Activated naive CD8-positive, alpha-beta T cell treated with anti-CD3 and anti-CD28 coated beads, Interleukin-2, amount 50 U/mL, for 16 hours (primary cell): Measurements from ENCODE around the gene NCKAP5.

Source experiments
- DNase-seq: peaks from one replicate; pipeline ENCODE4 v3.0.0-alpha.2; 2020; ENCODE audit warnings: low read depth, low spot score

Gene NCKAP5

GRCh38 chr2:133004623-133005022 lies 563.6 kb downstream of the NCKAP5 start:
- no peak for DNase-seq

DNA sequence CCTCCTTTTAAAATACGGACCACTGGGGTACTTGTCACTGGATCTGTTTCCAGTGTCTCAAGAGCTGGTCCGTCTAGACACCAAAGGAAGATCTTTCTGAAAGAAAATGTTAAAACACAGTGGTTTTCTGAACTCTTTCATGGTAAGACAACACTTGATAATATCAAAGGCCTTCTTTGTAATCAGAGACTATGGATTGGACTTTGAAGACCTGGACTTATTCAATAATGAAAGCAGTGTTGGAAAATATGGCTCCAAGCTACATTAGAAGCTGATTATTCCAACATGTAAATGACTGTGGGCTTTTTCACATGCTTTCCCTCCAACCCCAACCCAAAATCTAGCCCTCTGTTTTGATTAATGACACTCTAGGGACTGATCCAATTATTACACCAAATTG lies 568.8 kb downstream of the NCKAP5 start:
- no peak for DNase-seq

DNA sequence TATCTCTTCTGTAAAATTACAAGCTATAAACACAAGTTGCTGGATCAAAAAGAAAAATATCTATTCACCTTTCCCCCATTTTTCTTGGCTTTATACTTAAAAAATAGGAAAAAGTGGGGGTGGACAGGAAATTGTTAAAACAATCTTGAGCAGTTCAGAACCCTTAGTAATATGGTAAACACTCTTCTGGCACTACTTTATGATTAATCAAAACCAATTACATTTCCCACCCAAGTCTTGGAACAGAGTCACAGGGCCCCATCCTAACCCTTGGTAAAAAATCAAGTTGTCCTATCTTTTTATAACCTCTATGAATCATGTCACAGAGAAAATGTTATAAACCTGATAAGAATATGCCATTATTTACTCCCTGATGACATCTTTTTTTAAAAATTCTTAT lies 570.0 kb downstream of the NCKAP5 start:
- DNase-seq, result no peak

GRCh38 chr2:132991471-132992045 lies 576.7 kb downstream of the NCKAP5 start:
- no peak for DNase-seq

DNA sequence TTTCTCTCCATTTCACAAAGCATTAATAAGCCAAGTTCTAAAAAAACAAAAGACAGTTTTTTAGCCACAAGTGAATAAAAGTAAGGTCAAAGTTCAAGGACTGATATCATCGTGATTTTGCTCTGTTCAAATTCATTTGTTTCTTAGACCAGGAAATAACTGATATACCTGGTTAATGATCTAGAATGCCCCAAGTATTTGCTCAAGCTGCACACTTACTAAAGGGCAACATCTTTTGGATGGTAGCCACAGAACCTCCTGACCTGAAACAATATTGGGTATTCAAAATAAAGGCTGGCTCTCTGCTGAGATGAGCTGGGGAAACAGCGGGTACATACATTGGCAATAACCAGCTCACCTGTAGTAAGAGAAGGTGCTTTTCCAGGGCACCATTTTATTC lies 583.5 kb downstream of the NCKAP5 start:
- DNase-seq, result no peak

DNA sequence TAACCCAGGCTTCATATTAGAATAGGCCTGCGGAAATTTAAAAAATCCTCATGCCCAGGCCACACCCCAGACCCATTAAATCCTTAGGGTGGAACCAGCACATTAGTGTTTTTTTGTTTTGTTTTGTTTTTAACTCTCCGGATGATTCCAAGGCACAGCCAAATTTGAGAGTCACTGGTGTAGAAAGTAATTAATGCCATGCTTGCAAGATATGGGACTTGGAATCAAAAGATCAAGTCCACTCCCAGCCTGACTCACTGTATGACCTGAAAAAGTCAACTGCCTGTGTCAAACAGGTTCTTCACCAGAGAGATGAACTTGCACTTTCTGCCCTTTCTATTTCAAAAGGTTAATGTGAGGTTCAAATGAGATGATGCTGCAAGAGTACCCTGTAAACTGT lies 588.0 kb downstream of the NCKAP5 start:
- no peak for DNase-seq

DNA sequence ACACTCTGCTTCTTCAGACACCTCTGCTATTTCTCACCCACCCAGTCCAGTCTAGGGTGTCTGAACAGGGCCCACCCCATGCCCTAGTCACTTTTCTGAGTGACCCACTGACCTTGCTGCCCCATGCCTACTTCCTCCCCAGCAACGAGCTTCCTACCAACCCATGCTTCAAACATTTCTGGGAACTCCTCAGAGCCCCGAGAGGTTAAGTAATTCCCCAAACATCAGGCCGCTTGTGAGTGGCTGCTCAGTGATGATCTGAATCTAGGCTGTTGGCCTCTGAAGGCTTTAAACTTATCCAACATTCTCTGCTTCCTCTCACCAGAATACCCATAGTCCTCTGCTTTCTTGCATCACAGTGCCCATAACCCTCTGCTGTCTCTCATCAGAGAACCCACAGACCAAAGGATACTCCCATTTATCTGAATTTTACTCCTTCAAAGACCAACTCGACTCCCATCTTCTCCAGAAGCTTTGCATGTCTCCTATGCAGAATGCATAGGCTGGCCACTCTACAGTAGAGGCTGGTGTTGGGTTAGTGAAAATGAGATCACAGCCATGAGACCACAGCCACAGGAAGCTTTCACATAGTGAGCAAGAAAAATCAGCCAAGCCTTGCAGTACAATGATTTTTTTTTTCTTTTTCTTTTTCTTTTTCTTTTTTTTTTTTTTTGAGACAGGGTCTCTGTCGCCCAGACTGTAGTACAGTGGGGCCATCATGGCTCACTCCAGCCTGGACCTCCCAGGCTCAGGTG lies 588.7 kb downstream of the NCKAP5 start:
- DNase-seq, result no peak

- no peak for DNase-seq
Observed at GRCh38 chr2:132978840-132979239, 589.4 kb downstream of the NCKAP5 start.

GRCh38 chr2:132977812-132978529 lies 590.3 kb downstream of the NCKAP5 start:
- DNase-seq, result no peak

DNA sequence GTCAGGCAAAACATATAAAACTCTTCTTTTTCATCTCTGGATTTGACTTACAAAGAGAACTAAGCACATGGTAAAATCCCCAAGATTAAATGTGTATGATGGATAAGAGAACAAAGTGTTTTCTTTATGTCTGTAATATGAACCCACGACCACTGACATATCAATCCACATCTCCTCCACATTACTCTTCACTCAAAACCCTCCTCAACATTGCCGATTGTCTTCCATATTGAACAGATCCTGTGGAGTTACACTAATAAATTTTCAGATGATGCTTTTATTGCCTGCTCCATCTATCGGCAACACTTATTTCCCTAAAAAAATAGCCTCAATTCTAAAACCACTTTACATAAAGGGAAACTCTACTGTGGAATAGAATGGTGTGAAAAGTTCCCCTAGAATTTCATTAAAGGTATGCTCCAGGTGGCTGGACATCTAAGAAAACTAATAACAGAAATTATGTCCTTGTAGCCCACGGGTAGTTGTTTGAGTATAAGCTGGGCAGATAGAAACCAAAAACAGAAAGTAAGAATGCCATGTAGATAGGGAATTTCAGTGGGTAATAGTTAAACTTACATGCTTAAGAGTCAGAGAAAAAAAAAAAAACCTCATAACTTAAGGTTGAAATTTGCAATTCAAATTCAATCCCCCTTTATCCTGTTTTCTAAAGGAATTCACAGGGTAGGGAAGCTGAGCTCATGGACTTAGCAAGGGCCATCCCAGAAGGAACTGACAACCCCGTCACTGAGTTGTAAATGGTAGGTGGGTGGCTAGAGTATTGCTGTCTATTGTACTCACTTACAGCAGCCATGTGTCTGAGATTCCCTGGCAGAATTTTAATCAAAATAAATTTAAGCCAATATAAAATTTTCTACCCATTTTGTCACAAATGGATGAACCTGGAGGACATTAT lies 592.8 kb downstream of the NCKAP5 start:
- DNase-seq, result no peak

DNA sequence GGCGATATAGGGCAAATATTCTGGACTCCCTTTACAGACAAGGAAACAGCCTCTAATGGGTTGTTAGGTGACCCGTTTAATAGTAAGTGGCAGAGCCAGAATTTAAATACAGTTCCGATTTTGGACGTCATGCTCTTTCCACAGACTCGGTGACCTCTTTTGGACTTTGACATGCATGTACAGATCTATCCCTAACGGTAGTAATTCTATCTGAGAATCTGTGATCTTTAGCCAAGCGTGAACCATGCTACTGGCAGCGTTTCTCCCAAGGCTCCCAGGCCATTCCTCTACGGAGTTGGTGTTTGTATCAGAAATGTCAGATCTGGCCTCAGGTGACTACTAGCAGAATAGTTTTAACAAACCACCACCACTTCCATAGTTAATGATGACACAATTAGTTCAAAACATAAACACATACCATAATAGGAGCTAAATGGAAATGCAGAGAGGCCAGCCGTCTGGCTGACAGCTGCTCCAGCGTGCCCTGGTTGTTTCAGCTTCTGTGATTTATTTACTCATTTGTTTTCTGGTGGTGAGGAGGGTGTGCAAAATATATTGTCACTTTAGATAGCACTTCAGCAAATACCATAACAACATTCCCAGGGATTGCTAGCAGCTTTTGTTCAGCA lies 593.7 kb downstream of the NCKAP5 start:
- no peak for DNase-seq

GRCh38 chr2:132971310-132972061 lies 596.8 kb downstream of the NCKAP5 start:
- DNase-seq, result no peak

GRCh38 chr2:132969371-132969985 lies 598.8 kb downstream of the NCKAP5 start:
- DNase-seq, result no peak

DNA sequence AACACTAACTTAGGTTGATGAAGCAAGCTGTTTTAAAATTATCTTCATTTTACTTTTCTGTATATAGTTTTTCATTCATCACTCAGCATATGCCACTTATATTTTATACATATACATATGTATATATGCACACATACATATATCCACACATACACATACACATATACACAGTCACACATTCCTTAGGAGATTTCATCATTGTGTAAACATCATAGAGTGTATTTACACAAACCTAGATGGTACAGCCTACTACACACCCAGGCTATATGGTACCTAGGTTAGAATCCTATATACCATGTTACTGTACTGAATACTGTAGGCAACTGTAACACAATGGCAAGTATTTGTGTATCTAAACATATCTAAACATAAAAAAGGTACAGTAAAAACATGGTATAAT lies 602.8 kb downstream of the NCKAP5 start:
- no peak for DNase-seq

DNA sequence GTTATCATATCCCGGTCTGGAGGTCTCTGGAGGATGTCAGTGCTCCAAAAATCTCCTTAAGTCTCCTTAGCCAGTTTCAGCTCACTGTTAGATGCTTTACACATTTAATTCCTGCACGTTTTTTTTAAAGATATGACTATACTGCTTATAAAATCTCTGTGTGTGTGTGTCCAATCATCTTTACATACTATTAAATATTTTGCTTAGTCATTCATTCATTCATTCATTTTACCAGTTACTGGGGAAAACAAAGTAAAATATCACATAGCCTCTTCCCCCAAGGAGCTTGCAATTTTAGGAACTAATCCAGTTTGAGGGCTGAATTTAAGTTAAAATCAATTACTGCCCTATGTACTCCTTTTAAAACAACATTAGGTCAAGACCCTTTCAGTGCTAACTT lies 605.1 kb downstream of the NCKAP5 start:
- DNase-seq, result no peak

DNA sequence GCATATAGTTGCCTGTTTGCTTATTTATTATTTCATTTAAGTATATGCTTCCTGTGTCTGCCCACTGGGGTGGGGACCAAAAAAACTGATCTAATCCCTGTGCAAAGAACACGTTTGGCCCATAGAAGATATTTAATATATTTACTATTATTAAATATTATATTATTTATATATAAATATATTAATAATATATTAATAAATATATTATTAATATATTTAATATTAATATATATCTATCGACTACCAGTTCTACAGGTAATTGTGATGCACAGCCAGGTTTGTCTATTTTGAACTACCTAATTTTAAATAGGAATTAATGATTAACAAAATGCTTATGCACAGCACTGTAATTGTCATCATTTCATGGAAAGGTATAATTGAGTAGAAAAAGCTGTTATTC lies 609.4 kb downstream of the NCKAP5 start:
- no peak for DNase-seq

DNA sequence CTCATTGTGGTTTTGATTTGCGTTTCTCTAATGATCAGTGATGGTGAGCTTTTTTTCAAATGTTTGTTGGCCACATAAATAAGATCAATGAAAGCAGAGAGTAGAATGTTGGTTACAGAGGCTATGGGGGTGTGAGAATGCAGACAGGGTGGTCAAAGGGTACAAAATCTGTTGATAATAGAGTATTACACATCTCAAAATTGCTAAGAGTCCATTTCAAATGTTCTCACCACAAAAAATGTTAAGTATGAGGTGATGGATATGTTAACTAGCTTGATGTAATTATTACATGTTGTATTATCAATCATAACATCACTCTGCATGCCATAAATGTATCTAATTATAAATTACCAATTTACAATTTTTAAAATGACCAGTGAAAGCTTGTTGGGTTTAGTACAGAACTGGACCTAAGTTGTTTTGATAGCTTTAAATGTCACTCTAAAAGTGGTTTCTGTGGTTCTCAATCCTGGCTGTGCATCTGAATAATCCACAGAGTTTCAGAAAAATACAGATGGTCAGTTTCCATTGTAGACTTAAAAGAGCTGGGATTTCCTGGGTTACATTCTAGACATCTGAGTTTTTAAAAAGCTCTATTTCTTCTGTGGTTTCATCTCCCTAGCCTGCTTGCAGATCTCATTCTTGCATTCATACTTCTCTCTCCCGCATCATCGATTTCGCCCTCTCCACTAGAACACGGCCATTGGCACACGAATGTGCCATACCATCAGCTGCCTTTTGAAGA lies 612.2 kb downstream of the NCKAP5 start:
- DNase-seq, result no peak

DNA sequence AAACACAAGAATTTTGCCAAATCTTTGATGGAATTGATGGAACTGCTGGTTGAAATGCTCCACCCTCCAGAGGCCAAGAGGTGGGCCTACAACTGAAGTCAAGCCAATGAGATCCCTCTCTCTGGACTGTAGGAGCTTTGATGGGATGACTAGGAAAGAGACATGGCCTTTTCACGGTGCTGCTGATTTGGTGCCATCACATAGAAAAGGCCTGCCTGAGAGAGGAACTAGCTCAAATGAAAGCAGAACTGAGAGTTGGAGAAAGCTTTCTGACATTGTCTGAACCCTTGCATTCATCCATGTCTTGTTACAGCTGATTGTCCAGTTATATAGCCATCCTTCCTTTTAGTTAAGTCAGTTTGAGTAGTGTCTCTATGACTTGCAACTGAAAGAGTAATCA lies 614.5 kb downstream of the NCKAP5 start:
- DNase-seq, result no peak

DNA sequence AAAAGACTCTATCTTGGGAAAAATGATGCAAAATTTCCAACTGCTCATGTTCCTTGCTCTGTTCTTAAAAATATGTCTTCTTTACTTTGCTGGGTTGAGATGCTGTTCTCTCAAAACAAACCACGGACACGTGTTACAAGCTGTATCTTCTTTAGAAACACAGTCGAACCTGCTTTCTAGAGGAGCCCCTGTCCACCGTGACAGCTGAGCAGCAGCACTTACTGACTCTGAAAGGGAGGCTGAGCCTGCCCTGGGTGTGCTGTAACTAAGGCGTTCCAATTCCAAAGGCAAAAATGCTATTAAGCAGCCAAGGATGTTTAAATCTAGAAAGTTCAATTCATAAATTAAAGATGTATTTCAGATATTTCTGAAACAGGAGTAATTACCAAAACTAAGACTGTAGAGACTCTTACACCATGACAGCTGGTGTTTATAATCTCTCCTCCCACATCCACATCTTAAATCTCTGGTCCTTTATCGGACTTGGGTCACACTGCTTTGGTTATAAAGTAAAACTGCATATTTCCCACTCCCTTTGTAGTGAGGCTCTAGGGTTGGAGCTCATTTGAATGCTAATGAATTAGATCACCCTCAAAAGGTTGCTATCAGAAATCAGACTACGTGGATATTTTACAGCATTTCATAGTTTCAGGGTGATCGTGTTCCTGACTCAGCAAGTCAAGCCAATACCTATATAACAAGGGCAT lies 617.1 kb downstream of the NCKAP5 start:
- no peak for DNase-seq
